ENCODE data around the gene RGS7BP. TPM values are rescaled to one million over a fixed set of nuclear protein-coding genes. Genes with fewer than 3 reads are reported as not detected.

The RGS7BP gene
- total RNA-seq, 1 donor from 2014 or later = 0.56 TPM

DNA sequence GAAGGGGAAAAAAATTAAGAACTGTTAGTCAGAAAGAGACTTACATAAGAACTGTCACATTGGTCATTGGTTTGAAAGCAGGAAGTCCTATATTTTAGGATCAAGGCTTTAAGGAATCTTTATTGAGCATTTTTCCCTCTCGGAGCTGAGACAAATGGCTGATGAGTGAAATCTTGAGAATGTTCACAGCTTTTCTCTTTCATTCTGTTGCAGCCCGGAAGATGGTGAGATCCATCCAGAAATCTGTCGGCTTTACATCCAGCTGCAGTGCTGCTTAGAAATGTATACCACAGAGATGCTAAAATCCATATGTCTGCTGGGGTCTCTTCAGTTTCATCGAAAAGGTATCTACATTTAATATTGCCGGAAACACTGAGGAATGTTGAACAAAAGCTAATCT is 69.7 kb downstream of the RGS7BP start:
- H3K27ac Mint-ChIP-seq (ENCODE audit: unreplicated experiment) = no peak overlapping the region
- H3K4me3 Mint-ChIP-seq = no peak overlapping the region
- H3K9me3 Mint-ChIP-seq = no peaks in the 10 kb centered on the region
- H3K27me3 Mint-ChIP-seq (ENCODE audit: low read depth) = peaks cover 4% of the 10 kb centered on the region
- no peaks in the 10 kb centered on the region for H3K4me1 Mint-ChIP-seq
- H3K36me3 Mint-ChIP-seq (ENCODE audit: low read depth) = no peaks in the 10 kb centered on the region
- DNase-seq (ENCODE audit: low read depth, low spot score) = no peak
- TF ChIP-seq, protein P1, sequence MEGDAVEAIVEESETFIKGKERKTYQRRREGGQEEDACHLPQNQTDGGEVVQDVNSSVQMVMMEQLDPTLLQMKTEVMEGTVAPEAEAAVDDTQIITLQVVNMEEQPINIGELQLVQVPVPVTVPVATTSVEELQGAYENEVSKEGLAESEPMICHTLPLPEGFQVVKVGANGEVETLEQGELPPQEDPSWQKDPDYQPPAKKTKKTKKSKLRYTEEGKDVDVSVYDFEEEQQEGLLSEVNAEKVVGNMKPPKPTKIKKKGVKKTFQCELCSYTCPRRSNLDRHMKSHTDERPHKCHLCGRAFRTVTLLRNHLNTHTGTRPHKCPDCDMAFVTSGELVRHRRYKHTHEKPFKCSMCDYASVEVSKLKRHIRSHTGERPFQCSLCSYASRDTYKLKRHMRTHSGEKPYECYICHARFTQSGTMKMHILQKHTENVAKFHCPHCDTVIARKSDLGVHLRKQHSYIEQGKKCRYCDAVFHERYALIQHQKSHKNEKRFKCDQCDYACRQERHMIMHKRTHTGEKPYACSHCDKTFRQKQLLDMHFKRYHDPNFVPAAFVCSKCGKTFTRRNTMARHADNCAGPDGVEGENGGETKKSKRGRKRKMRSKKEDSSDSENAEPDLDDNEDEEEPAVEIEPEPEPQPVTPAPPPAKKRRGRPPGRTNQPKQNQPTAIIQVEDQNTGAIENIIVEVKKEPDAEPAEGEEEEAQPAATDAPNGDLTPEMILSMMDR (conservative IDR thresholded peaks at IDR 0.05) = no peak

DNA sequence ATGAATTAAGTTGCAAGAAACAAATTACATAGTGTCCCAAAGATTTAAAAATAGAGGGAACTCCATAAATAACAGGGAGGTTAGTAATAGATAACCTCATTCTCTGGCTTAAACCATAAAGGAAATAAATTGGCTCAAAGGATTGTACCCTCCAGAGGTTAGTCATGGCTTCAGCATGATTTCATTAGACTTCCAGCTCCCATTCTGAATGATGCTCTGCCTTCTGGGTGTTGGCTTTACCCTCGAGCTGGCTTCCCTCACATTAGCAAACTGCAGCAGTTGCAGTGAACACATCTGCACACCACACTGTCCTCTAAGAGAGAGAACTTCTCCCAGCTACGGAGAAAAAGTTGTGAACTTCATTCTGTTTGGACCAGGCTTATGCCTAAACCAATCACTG is 70.4 kb downstream of the RGS7BP start:
- H3K9me3 Mint-ChIP-seq = no peaks in the 10 kb centered on the region
- H3K27me3 Mint-ChIP-seq (ENCODE audit: low read depth) = peaks cover 4% of the 10 kb centered on the region
- TF ChIP-seq, protein P1 (conservative IDR thresholded peaks at IDR 0.05) = no peak
- no peak overlapping the region for H3K4me3 Mint-ChIP-seq
- no peaks in the 10 kb centered on the region for H3K4me1 Mint-ChIP-seq
- DNase-seq (ENCODE audit: low read depth, low spot score) = no peak
- H3K27ac Mint-ChIP-seq (ENCODE audit: unreplicated experiment) = no peak overlapping the region
- no peaks in the 10 kb centered on the region for H3K36me3 Mint-ChIP-seq (ENCODE audit: low read depth)

DNA sequence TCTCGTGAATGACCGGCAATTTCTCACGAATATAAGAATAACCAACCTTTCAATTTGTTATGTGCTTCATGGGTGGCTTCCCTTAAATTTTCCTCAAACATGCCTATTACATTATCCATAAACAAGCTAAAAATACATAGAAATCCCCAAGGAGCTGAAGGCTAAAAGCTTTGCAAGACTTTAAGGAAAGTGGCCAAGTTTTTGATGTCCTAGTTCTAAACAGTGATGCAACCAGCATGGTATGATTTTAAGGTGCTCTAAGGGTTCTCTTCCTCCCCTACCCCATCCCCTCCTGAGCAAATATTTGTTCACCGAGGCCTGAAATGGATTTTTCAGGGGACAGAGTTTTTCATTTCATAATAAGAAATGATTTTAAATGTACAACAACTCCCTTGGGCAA is 79.8 kb downstream of the RGS7BP start:
- TF ChIP-seq, protein P1 (conservative IDR thresholded peaks at IDR 0.05) = no peak

DNA sequence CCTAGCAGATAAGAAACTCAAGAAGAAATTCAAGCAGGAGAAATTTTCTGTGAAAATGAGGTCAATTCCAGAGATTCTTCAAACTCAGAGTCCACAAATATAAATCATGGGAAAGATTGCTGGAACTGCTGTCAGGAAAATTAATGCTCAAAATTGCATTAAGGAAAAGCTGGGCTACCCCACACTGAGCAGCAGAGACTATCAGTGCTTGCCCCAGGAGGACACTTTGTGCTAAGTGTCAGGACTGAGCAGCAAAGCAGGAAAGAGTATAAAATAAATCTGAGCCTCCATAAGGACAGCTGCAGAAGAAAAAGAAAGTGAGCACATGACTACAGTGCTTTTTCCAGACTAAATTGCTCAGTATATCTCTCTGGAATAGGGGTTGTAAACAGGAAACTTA is 81.6 kb downstream of the RGS7BP start:
- Mint-ChIP-seq H3K9me3 (no peaks in the 10 kb centered on the region), H3K36me3 (ENCODE audit: low read depth) (no peaks in the 10 kb centered on the region), H3K4me3 (no peak overlapping the region), H3K27ac (ENCODE audit: unreplicated experiment) (no peak overlapping the region), H3K4me1 (no peaks in the 10 kb centered on the region), H3K27me3 (ENCODE audit: low read depth) (peaks cover 5% of the 10 kb centered on the region)
- TF ChIP-seq, protein P1 (conservative IDR thresholded peaks at IDR 0.05) = no peak
- DNase-seq (ENCODE audit: low read depth, low spot score) = no peak

More for the DNA sequence above, 79.8 kb downstream of the RGS7BP start:
- Mint-ChIP-seq H3K36me3 (ENCODE audit: low read depth) (no peaks in the 10 kb centered on the region), H3K4me1 (no peaks in the 10 kb centered on the region), H3K4me3 (no peak overlapping the region), H3K9me3 (no peaks in the 10 kb centered on the region), H3K27me3 (ENCODE audit: low read depth) (peaks cover 5% of the 10 kb centered on the region), H3K27ac (ENCODE audit: unreplicated experiment) (no peak overlapping the region)
- no peak for DNase-seq (ENCODE audit: low read depth, low spot score)

DNA sequence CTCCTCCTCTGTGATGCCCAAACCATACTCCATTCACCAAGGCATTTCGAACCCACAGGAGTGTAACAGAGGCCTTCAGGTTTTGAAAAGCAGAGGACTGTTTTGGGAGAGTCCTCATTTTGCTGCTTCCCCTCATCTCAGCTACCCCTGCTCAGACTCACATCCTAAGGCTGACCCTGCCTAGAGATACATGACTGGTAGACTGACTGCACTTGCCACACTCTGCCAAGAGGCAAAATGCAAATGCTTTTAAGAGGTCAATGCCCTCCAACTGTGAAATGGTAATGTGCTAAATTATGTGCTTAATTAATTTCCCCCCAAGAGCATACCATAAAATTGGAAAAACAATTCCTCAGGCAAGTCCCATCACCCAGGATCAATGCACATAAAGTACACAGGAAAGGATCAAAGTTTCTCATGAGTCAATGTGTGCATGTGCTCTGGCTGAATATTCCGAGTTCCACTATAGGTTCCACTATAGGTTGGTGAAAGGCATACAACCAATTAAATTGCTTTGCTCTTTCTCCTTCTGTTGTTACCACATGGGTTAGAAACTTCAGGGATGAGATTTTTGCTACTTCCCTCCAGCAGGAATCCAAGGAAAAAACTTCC is 87.0 kb downstream of the RGS7BP start:
- no peak for DNase-seq (ENCODE audit: low read depth, low spot score)
- H3K4me3 Mint-ChIP-seq = no peak overlapping the region
- no peak overlapping the region for H3K27ac Mint-ChIP-seq (ENCODE audit: unreplicated experiment)
- TF ChIP-seq, protein P1 (conservative IDR thresholded peaks at IDR 0.05) = no peak
- H3K27me3 Mint-ChIP-seq (ENCODE audit: low read depth) = no peaks in the 10 kb centered on the region
- no peaks in the 10 kb centered on the region for H3K36me3 Mint-ChIP-seq (ENCODE audit: low read depth)
- H3K9me3 Mint-ChIP-seq = no peaks in the 10 kb centered on the region
- no peaks in the 10 kb centered on the region for H3K4me1 Mint-ChIP-seq
